Left cardiac atrium (tissue), 2 donors: Measurements from ENCODE around the gene PIGP. TPM values are rescaled to one million over a fixed set of nuclear protein-coding genes. Genes with fewer than 3 reads are reported as not detected.

ENCODE experiments used
- total RNA-seq, 2 donors: library from RNA; stranded (reverse); fragmentation: NEBNext Ultra II Directional; extraction: Animal tissue kit (Norgen Biotek cat#: 25700); gene quantifications; one replicate each; pipeline ENCODE4 v1.2.1, GENCODE V29; 2021
- donor health status: DM: no; HTN: yes; CAD: no; lungs with severe emphysema.
- donor health status: DM: yes; HTN: yes; CAD: no.

PIGP gene
- total RNA-seq, 2 donors from 2014 or later, result 32.1 to 33.2 TPM

Other genes with a start within 250 kb of the PIGP start
- gene HLCS, start 106.4 kb downstream of the PIGP start, total RNA-seq, result 1 to 10 TPM; 8.3 to 8.9 TPM
- gene RIPPLY3, start 66.4 kb downstream of the PIGP start, total RNA-seq, result not detected
- gene TTC3, start 183 bp upstream of the PIGP start, total RNA-seq, result 10 to 100 TPM; 68.2 to 74.4 TPM
- gene VPS26C, start 194.3 kb upstream of the PIGP start, total RNA-seq, result 10 to 100 TPM; 35.0 to 43.6 TPM